IPS-NIHi11 (cell line): ENCODE results near the gene EPN2.
"Not testable (repeated sequence)": the region's sequence is repeated elsewhere in the genome, so short reads cannot be mapped to it uniquely, and the experiment has no call there.

ENCODE experiments used
- DNase-seq: peaks from one replicate; pipeline ENCODE4 v3.0.0; 2012; ENCODE audit warnings: mixed read lengths, low spot score

Gene EPN2

GRCh38 chr17:19345486-19346350 lies 108.6 kb downstream of the EPN2 start:
- DNase-seq = no peak

- DNase-seq = no peak
Measured at GRCh38 chr17:19346351-19347255, 109.4 kb downstream of the EPN2 start.

- no peak for DNase-seq
Measured at GRCh38 chr17:19347323-19348080, 110.3 kb downstream of the EPN2 start.

- DNase-seq = no peak
Measured at GRCh38 chr17:19348081-19348650, 111.0 kb downstream of the EPN2 start.

- no peak for DNase-seq
Measured at GRCh38 chr17:19348806-19349205, 111.6 kb downstream of the EPN2 start.

GRCh38 chr17:19353401-19353800 lies 116.2 kb downstream of the EPN2 start:
- not testable (repeated sequence) for DNase-seq

- DNase-seq = no peak
Measured at GRCh38 chr17:19354748-19355147, 117.6 kb downstream of the EPN2 start.

GRCh38 chr17:19357351-19357750 lies 120.2 kb downstream of the EPN2 start:
- DNase-seq = no peak

GRCh38 chr17:19357761-19358160 lies 120.6 kb downstream of the EPN2 start:
- no peak for DNase-seq

GRCh38 chr17:19359151-19359550 lies 122.0 kb downstream of the EPN2 start:
- no peak for DNase-seq

GRCh38 chr17:19359856-19360255 lies 122.7 kb downstream of the EPN2 start:
- DNase-seq = no peak

GRCh38 chr17:19360772-19361171 lies 123.6 kb downstream of the EPN2 start:
- no peak for DNase-seq

GRCh38 chr17:19361326-19361725 lies 124.2 kb downstream of the EPN2 start:
- DNase-seq = no peak

- DNase-seq = no peak
Measured at GRCh38 chr17:19361944-19362276, 124.7 kb downstream of the EPN2 start.

GRCh38 chr17:19362277-19363113 lies 125.3 kb downstream of the EPN2 start, which contains the start of gene B9D1:
Gene B9D1 (minus strand): TSS chr17:19362723. CDS start chr17:19362569, 154 bp downstream.
- DNase-seq = peak; percentile 97

GRCh38 chr17:19363114-19363438 lies 125.9 kb downstream of the EPN2 start:
- DNase-seq = no peak

GRCh38 chr17:19363460-19364035 lies 126.4 kb downstream of the EPN2 start:
- no peak for DNase-seq

- no peak for DNase-seq
Measured at GRCh38 chr17:19364699-19365498, 127.7 kb downstream of the EPN2 start.

GRCh38 chr17:19365499-19365817 lies 128.3 kb downstream of the EPN2 start:
- no peak for DNase-seq
